Astrocyte of the spinal cord (primary cell): Measurements from ENCODE around the gene RTL1.
A peak's percentile ranks its signal among the peaks of the same experiment; 100 is the strongest.

Source experiments
- DNase-seq: peaks from one replicate; pipeline ENCODE4 v3.0.0; 2011; ENCODE audit warnings: low read depth, low spot score
- H3K4me3 ChIP-seq: 2 replicates; pipeline ENCODE4 v1.5.1; 2011; ENCODE audit warnings: low read depth, mild to moderate bottlenecking, low read length, moderate library complexity
- CTCF ChIP-seq: IDR thresholded peaks from 2 replicates; pipeline ENCODE4 v1.5.1; 2012; ENCODE audit warnings: low read depth, mild to moderate bottlenecking, low read length, inconsistent platforms
- in situ Hi-C: cut with HindIII; loops from 2 replicates; pipeline ENCODE4 v1.10.0; 2017; ENCODE audit warnings: low sequenced_read_pairs

RTL1 gene

DNA sequence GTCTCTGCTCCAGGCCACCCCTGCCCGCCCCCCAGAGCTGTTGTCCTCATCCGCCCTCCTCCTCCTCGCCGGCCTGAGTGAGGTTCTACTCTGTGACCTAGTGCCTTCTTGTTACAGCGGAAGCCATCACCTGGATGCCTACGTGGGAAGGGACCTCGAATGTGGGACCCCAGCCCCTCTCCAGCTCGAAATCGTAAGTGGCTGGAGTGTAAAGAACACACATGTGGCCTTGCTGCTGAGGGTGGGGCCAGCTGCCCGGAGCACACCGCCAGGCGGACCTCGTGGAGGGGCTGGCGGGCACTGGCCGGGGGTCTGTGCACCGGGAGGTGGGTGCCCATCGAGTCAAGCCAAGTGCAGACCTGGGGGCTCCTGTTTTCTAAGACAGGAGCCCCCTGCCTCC lies 58.2 kb downstream of the RTL1 start:
- in situ Hi-C loops = no loop called here
- no peak for DNase-seq
- no peak overlapping the region for H3K4me3 ChIP-seq
- TF ChIP-seq CTCF = no peak

DNA sequence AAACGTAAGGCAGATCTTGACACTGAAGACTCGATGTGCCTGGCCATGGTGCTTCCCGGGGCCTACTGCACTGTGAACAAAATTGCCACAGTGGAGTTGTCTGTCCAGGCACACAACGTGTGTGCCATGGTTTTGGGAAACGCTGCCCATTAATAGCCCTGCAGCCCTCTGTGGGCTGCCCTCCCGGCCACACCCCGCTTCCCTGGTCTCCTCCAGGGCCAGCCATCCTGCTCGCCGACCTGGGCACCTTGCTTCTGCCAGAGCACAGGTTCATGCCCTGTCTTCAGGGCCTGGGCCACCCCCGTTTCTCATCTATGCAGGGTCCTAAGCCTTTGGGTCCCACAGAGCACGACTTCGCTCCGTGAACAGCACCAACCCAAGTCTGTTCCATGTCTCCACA lies 58.7 kb downstream of the RTL1 start:
- no peak for DNase-seq
- TF ChIP-seq CTCF = no peak
- in situ Hi-C loops = no loop called here
- H3K4me3 ChIP-seq = no peak overlapping the region

GRCh38 chr14:100844421-100844820 lies 59.1 kb downstream of the RTL1 start:
- no peak for DNase-seq
- no peak overlapping the region for H3K4me3 ChIP-seq
- in situ Hi-C loops = no loop called here
- no peak for TF ChIP-seq CTCF

- no peak for TF ChIP-seq CTCF
- no peak overlapping the region for H3K4me3 ChIP-seq
- no peak for DNase-seq
- in situ Hi-C loops = no loop called here
Observed at GRCh38 chr14:100844082-100844408, 59.5 kb downstream of the RTL1 start.

- no peak for TF ChIP-seq CTCF
- H3K4me3 ChIP-seq = no peak overlapping the region
- DNase-seq = peak; percentile 88
- in situ Hi-C loops = no loop called here
Observed at GRCh38 chr14:100842799-100843198, 60.7 kb downstream of the RTL1 start.

- in situ Hi-C loops = no loop called here
- TF ChIP-seq CTCF = no peak
- no peak for DNase-seq
- no peak overlapping the region for H3K4me3 ChIP-seq
Observed at GRCh38 chr14:100841761-100842403, 61.6 kb downstream of the RTL1 start.
